Common myeloid progenitor, CD34-positive (primary cell): Measurements from ENCODE around the gene MBNL1.
"Not testable (repeated sequence)": the region's sequence is repeated elsewhere in the genome, so short reads cannot be mapped to it uniquely, and the experiment has no call there.

Source experiments
- CTCF ChIA-PET: fragments of 350-600 bp; sonication (Branson Sonifier 250); formaldehyde crosslinking; loops from one replicate; lab custom pipeline; 2021; ENCODE audit warnings: antibody characterized with exemption; lab: Charles Lee
- POLR2A ChIA-PET: fragments of 350-600 bp; sonication (Branson Sonifier 250); formaldehyde crosslinking; loops from one replicate; lab custom pipeline; 2021; ENCODE audit warnings: antibody characterized with exemption; lab: Charles Lee
- DNase-seq, 3 donors: peaks; one replicate each; pipeline versions ENCODE4 v3.0.0 to v3.0.0-alpha.2; 2013
- H3K27ac ChIP-seq, 2 experiments: 1 replicate in 1 of 2; 2 replicates in 1 of 2; pipeline ENCODE4 v1.7.0; 2013; ENCODE audit warnings: inconsistent platforms in 2 of 2, low read length in 2 of 2, mild to moderate bottlenecking in 2 of 2, low read depth in 1 of 2, moderate library complexity in 1 of 2; ENCODE audit not compliant: severe bottlenecking in 2 of 2, insufficient read depth in 1 of 2, poor library complexity in 1 of 2
- H3K27me3 ChIP-seq, 5 experiments: replicated peaks in 2 of 5; 1 replicate in 3 of 5; 2 replicates in 2 of 5; pipeline versions ENCODE4 v1.6.1 to v1.7.0; 2013; ENCODE audit warnings: low read length in 4 of 5, mild to moderate bottlenecking in 2 of 5, moderate library complexity in 2 of 5, inconsistent platforms in 1 of 5; ENCODE audit not compliant: insufficient read depth in 5 of 5, control insufficient read depth in 4 of 5
- H3K36me3 ChIP-seq, 4 experiments: 1 replicate in 2 of 4; 2 replicates in 2 of 4; pipeline versions ENCODE4 v1.6.1 to v1.7.0; 2013; ENCODE audit warnings: low read length in 3 of 4, control low read depth in 1 of 4, mild to moderate bottlenecking in 1 of 4; ENCODE audit not compliant: control insufficient read depth in 4 of 4, insufficient read depth in 4 of 4
- H3K4me1 ChIP-seq, 4 experiments: 1 replicate in 3 of 4; 2 replicates in 1 of 4; pipeline versions ENCODE4 v1.6.1 to v1.7.1; 2013; ENCODE audit warnings: low read length in 3 of 4, mild to moderate bottlenecking in 3 of 4, control low read depth in 1 of 4, inconsistent platforms in 1 of 4, moderate library complexity in 1 of 4; ENCODE audit not compliant: control insufficient read depth in 4 of 4, insufficient read depth in 4 of 4; ENCODE audit errors: control extremely low read depth in 1 of 4
- H3K4me3 ChIP-seq, 7 experiments: 1 replicate in 4 of 7; 2 replicates in 3 of 7; pipeline versions ENCODE4 v1.5.1 to v1.7.0; 2013; ENCODE audit warnings: mild to moderate bottlenecking in 7 of 7, low read length in 6 of 7, moderate library complexity in 6 of 7, inconsistent platforms in 2 of 7, low read depth in 2 of 7, control low read depth in 1 of 7; ENCODE audit not compliant: insufficient read depth in 4 of 7, control insufficient read depth in 1 of 7; ENCODE audit errors: extremely low read depth in 1 of 7
- H3K9me3 ChIP-seq, 5 experiments: 1 replicate in 4 of 5; 2 replicates in 1 of 5; pipeline versions ENCODE4 v1.6.1 to v1.7.1; 2013; ENCODE audit warnings: low read length in 4 of 5, mild to moderate bottlenecking in 2 of 5, inconsistent platforms in 1 of 5, low read depth in 1 of 5, moderate library complexity in 1 of 5; ENCODE audit not compliant: control insufficient read depth in 4 of 5, insufficient read depth in 2 of 5; ENCODE audit errors: control extremely low read depth in 1 of 5
- WGBS: methylation state at CpG from one replicate; pipeline ENCODE4 v1.1.5; 2013; ENCODE audit not compliant: insufficient coverage; 5-methylcytosine and 5-hydroxymethylcytosine counted together

The MBNL1 gene

GRCh38 chr3:152436707-152437590 is 168.2 kb downstream of the MBNL1 start:
- peak overlapping the region; percentile 69 to 73 for H3K27ac ChIP-seq
- peaks cover 0 to 14% (median 4%) of the 10 kb centered on the region in 5 experiments for H3K9me3 ChIP-seq
- ChIA-PET POLR2A (no interaction called here), CTCF (interaction anchor here (1.0 to 1.5 kb wide), 4 partner anchors 9 to 36 kb away, joined by 3 read pairs; no protein-coding TSS in a partner anchor)
- peak in 2 of 3 donors; percentile 67 to 75 for DNase-seq
- H3K27me3 ChIP-seq = no peaks in the 10 kb centered on the region
- peak overlapping the region in 2 of 7 experiments; percentile 1 to 65 for H3K4me3 ChIP-seq
- peaks cover 12 to 27% (median 16%) of the 10 kb centered on the region in 4 experiments for H3K4me1 ChIP-seq
- 10% methylated on average over 2 of the region's 7 CpGs for WGBS
- H3K36me3 ChIP-seq = peaks cover 14 to 47% (median 27%) of the 10 kb centered on the region in 4 experiments

- no peak for DNase-seq
- Histone ChIP-seq H3K27me3 (no peaks in the 10 kb centered on the region), H3K4me3 (no peak overlapping the region), H3K9me3 (peaks cover 0 to 14% (median 4%) of the 10 kb centered on the region in 5 experiments), H3K36me3 (peaks cover 10 to 37% (median 22%) of the 10 kb centered on the region in 4 experiments), H3K27ac (no peak overlapping the region), H3K4me1 (peaks cover 15 to 39% (median 22%) of the 10 kb centered on the region in 4 experiments)
- ChIA-PET CTCF (interaction anchor here (1.3 kb wide), 1 partner anchor 10 kb away, joined by 3 read pairs; no protein-coding TSS in a partner anchor), POLR2A (no interaction called here)
- WGBS = no CpG with 5 or more reads among the region's 1 CpG
Measured at GRCh38 chr3:152438181-152438580, 169.5 kb downstream of the MBNL1 start.

DNA sequence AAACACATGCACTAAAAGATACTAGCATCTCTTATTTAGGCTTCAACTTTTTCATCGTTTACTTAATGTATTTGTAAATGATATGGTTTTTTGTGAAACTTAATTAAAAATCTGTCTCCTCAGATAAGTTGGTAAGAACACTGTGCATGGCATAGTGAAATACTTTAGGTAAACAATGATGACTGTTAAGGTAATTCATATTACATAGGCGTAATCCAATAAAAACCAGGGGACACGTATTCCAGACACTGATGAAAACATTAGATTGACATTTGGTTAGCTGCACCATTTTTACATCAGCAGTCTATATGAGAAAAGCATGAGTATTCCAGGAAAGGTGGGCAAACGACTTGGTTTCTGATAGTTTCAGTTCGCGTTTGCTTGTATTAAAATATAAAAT is 170.0 kb downstream of the MBNL1 start:
- CTCF ChIA-PET = interaction anchor here (1.2 kb wide), 1 partner anchor 367 kb away, joined by 3 read pairs; no protein-coding TSS in a partner anchor
- H3K27ac ChIP-seq = no peak overlapping the region
- H3K36me3 ChIP-seq = peaks cover 9 to 33% (median 20%) of the 10 kb centered on the region in 4 experiments
- H3K4me1 ChIP-seq = peaks cover 15 to 44% (median 26%) of the 10 kb centered on the region in 4 experiments
- no peaks in the 10 kb centered on the region for H3K27me3 ChIP-seq
- WGBS = 100% methylated on average over 1 of the region's 6 CpGs
- DNase-seq = no peak
- peaks cover 0 to 12% (median 4%) of the 10 kb centered on the region in 5 experiments for H3K9me3 ChIP-seq
- POLR2A ChIA-PET = no interaction called here
- peak overlapping the region in 1 of 7 experiments; percentile 19 for H3K4me3 ChIP-seq

DNA sequence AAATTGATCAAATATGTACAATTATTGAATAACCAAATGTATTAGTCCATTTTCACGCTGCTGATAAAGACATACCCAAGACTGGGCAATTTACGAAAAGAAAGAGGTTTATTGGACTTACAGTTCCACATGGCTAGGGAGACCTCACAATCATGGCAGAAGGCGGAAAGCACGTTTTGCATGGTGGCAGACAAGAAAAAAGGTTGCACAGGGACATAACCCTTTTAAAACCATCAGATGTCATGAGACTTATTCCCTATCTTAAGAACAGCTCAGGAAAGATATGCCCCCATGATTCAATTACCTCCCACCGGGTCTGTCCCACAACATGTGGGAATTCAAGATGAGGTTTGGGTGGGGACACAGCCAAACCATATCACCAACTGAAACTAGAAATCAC is 171.5 kb downstream of the MBNL1 start:
- 81% methylated on average over 2 of the region's 5 CpGs for WGBS
- H3K36me3 ChIP-seq = peaks cover 2 to 26% (median 16%) of the 10 kb centered on the region in 4 experiments
- H3K27ac ChIP-seq, DNase-seq, POLR2A ChIA-PET, H3K4me3 ChIP-seq, H3K27me3 ChIP-seq, H3K9me3 ChIP-seq: not testable (repeated sequence)
- CTCF ChIA-PET = interaction anchor here (1.0 to 4.3 kb wide), 3 partner anchors 9 to 362 kb away, joined by 3 to 19 read pairs (median 3); no protein-coding TSS in a partner anchor
- peaks cover 18 to 48% (median 29%) of the 10 kb centered on the region in 4 experiments for H3K4me1 ChIP-seq

DNA sequence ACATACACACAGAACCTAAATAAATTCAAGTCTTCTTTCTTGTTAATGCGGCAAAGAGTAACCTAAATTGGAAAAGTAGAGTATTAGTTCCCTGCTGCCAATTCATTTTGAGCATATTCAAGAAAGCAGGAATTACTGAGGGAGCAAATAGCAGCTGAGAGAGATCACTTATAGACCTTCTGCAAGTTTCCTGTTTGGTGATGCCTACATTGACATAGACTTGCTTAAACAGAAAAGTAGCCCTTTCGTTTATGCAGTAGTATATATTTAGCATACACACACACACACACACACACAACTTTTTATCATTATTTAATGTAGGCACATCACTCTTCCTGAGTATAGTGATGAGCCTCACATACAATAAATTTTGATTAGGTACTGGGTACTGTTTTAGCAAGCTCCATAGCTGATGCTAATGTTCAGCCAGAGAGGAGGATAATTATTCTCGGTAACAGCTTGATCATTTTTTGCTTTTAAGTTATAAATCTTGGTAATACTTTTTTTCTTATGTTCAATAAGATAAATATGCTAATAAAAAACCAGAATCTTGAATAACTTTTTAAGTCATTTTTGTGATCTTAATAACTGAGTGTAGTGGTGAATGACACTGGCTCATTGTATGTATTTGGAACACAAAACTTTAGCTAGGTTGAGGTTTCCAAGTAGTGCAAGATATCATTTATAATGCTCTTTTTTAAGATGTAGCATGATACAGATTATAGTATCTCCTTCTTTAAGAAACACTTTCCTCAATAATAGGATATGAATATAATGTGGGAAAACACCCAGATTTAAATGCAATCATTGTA is 174.7 kb downstream of the MBNL1 start:
- Histone ChIP-seq H3K36me3 (peaks cover 8 to 44% (median 30%) of the 10 kb centered on the region in 4 experiments), H3K9me3 (no peaks in the 10 kb centered on the region), H3K4me1 (peaks cover 6 to 31% (median 12%) of the 10 kb centered on the region in 4 experiments), H3K4me3 (peak overlapping the region in 2 of 7 experiments; percentile 3 to 18), H3K27me3 (no peaks in the 10 kb centered on the region), H3K27ac (peak overlapping the region in 1 of 2 experiments; percentile 8)
- CTCF ChIA-PET = interaction anchor here (1.0 to 4.3 kb wide), 24 partner anchors 12 to 375 kb away, joined by 3 to 25 read pairs (median 4); partner anchors contain the start of gene MBNL1
- DNase-seq = peak in 2 of 3 donors; percentile 39 to 52
- POLR2A ChIA-PET = interaction anchor here (0.7 kb wide), 1 partner anchor 358 kb away, joined by 3 read pairs; no protein-coding TSS in a partner anchor
- WGBS = no CpG with 5 or more reads among the region's 3 CpGs

DNA sequence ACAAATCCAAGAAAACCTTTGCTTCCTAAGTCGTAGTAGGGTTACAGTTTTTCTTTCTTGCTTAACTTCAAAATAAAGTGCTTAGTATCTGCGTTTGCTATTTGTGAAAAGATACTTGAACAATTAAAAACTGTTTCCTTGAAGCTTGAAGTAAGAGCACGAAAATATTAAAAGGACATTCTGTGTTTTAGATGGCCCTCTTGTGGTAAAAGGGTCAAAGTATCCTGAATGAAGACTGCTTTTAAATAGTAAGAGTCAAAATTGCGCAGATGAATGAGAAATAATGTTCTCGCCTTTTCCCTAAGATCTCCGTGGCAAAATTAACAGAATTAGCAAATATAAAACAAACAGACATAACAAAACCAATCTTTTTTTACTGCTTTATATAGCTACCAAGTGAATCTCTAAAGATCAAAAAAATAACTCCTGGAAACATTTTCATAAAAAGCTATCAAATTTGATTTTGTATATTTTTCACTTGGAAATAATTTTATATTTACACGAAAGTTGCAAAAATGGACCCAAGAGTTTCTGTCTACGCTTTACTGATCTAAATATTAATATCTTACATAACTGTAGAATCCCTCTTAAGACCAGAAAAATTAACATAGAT is 175.4 kb downstream of the MBNL1 start:
- WGBS = 44% methylated on average over 5 of the region's 8 CpGs
- DNase-seq = peak; percentile 69 to 80 (median 79)
- peaks cover 5 to 48% (median 33%) of the 10 kb centered on the region in 4 experiments for H3K36me3 ChIP-seq
- H3K4me1 ChIP-seq = peaks cover 6 to 29% (median 12%) of the 10 kb centered on the region in 4 experiments
- ChIA-PET CTCF (interaction anchor here (0.7 to 4.3 kb wide), 27 partner anchors 13 to 388 kb away, joined by 3 to 25 read pairs (median 4); partner anchors contain the start of gene MBNL1), POLR2A (interaction anchor here (0.7 kb wide), 1 partner anchor 16 kb away, joined by 3 read pairs; no protein-coding TSS in a partner anchor)
- H3K4me3 ChIP-seq = no peak overlapping the region
- no peaks in the 10 kb centered on the region for H3K27me3 ChIP-seq
- no peak overlapping the region for H3K27ac ChIP-seq
- H3K9me3 ChIP-seq = no peaks in the 10 kb centered on the region
